HCT116 (cell line): ENCODE results near the gene SDK1.

ENCODE experiments used
- CTCF ChIP-seq, 3 experiments: fragments of 200-600 bp in 1 of 3; sonication (generic) in 1 of 3; IDR thresholded peaks in 2 of 3; conservative IDR thresholded peaks in 1 of 3; 2 replicates each; pipeline ENCODE4 v1.5.1; 2012 to 2017; ENCODE audit warnings: low read depth in 2 of 3, low read length in 2 of 3, antibody characterized with exemption in 1 of 3, borderline replicate concordance in 1 of 3, control low read depth in 1 of 3, mild to moderate bottlenecking in 1 of 3, mixed read lengths in 1 of 3, mixed run types in 1 of 3, moderate library complexity in 1 of 3; ENCODE audit not compliant: insufficient read depth in 1 of 3
- EZH2 ChIP-seq: fragments of 200-600 bp; sonication (generic); IDR thresholded peaks from 2 replicates; pipeline ENCODE4 v1.6.1; 2017; ENCODE audit warnings: antibody characterized with exemption, mixed run types
- EZH2phosphoT487 ChIP-seq: fragments of 200-600 bp; IDR thresholded peaks from 2 replicates; pipeline ENCODE4 v1.6.1; 2018; ENCODE audit warnings: antibody characterized with exemption, borderline replicate concordance
- POLR2A ChIP-seq: IDR thresholded peaks from 2 replicates; pipeline ENCODE4 v1.7.0; 2011; ENCODE audit warnings: borderline replicate concordance; ENCODE audit not compliant: insufficient read depth, insufficient read length; ENCODE audit errors: extremely low read depth
- RAD21 ChIP-seq: IDR thresholded peaks from 2 replicates; pipeline ENCODE4 v1.6.1; 2012; ENCODE audit warnings: low read depth, mild to moderate bottlenecking
- SP1 ChIP-seq: IDR thresholded peaks from 2 replicates; pipeline ENCODE4 v1.6.1; 2012; ENCODE audit warnings: low read depth
- TF ChIP-seq, protein P1 (sequence below): IDR thresholded peaks from 2 replicates; pipeline ENCODE4 v1.6.1; 2012

GRCh38 chr7:3806516-3806915, 505.5 kb downstream of the SDK1 start:
- no peak for TF ChIP-seq CTCF (IDR thresholded peaks at IDR 0.05 in 2 of 3, conservative IDR thresholded peaks at IDR 0.05 in 1 of 3; ENCODE audit: borderline replicate concordance in 1 of 3, insufficient read depth in 1 of 3, low read depth in 2 of 3, low read length in 2 of 3)
- no peak for TF ChIP-seq POLR2A
- no peak for TF ChIP-seq EZH2phosphoT487
- TF ChIP-seq, protein P1, sequence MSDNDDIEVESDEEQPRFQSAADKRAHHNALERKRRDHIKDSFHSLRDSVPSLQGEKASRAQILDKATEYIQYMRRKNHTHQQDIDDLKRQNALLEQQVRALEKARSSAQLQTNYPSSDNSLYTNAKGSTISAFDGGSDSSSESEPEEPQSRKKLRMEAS: no peak
- no peak for TF ChIP-seq EZH2
- TF ChIP-seq SP1: no peak
- TF ChIP-seq RAD21: no peak
